Astrocyte of the cerebellum (primary cell): Measurements from ENCODE around the gene KCNMB2.

Experiments used
- DNase-seq: peaks from one replicate; pipeline ENCODE4 v3.0.0-alpha.2; 2011; ENCODE audit warnings: low read depth
- H3K4me3 ChIP-seq: 2 replicates; pipeline ENCODE4 v1.5.1; 2011; ENCODE audit warnings: mild to moderate bottlenecking, low read depth, low read length, moderate library complexity
- CTCF ChIP-seq: IDR thresholded peaks from 2 replicates; pipeline ENCODE4 v1.5.1; 2012; ENCODE audit warnings: low read length, low read depth, moderate library complexity, mild to moderate bottlenecking; ENCODE audit errors: missing control alignments
- in situ Hi-C: cut with HindIII; loops from 2 replicates; pipeline ENCODE4 v1.10.0; 2017; ENCODE audit warnings: low sequenced_read_pairs

KCNMB2 gene

GRCh38 chr3:178684881-178685590 lies 148.8 kb downstream of the KCNMB2 start:
- DNase-seq: no peak
- in situ Hi-C loops: no loop called here
- no peak for TF ChIP-seq CTCF
- H3K4me3 ChIP-seq: no peak overlapping the region

- in situ Hi-C loops: no loop called here
- no peak overlapping the region for H3K4me3 ChIP-seq
- no peak for DNase-seq
- TF ChIP-seq CTCF: no peak
Measured at GRCh38 chr3:178685591-178685906, 149.3 kb downstream of the KCNMB2 start.

- no peak overlapping the region for H3K4me3 ChIP-seq
- no peak for TF ChIP-seq CTCF
- in situ Hi-C loops: no loop called here
- no peak for DNase-seq
Measured at GRCh38 chr3:178686826-178687225, 150.6 kb downstream of the KCNMB2 start.

GRCh38 chr3:178690571-178690970 lies 154.3 kb downstream of the KCNMB2 start:
- no peak for DNase-seq
- in situ Hi-C loops: no loop called here
- TF ChIP-seq CTCF: no peak
- no peak overlapping the region for H3K4me3 ChIP-seq

- no peak overlapping the region for H3K4me3 ChIP-seq
- in situ Hi-C loops: no loop called here
- TF ChIP-seq CTCF: no peak
- DNase-seq: no peak
Measured at GRCh38 chr3:178699364-178699763, 163.1 kb downstream of the KCNMB2 start.

- TF ChIP-seq CTCF: no peak
- no peak overlapping the region for H3K4me3 ChIP-seq
- in situ Hi-C loops: no loop called here
- DNase-seq: peak; percentile 38
Measured at GRCh38 chr3:178699810-178700209, 163.6 kb downstream of the KCNMB2 start.
